HG02884 (cell line): ENCODE measurements around the gene RENBP.

Source experiments
- ATAC-seq: cut with Tn5 transposase; IDR thresholded peaks from one replicate; pipeline ENCODE4 v1.9.1; 2021; ENCODE audit warnings: mild to moderate bottlenecking, moderate library complexity; ENCODE audit not compliant: unreplicated experiment

RENBP gene

GRCh38 chrX:153971450-153972367 is 27.3 kb upstream of the RENBP start, which contains the start of gene HCFC1:
TSS of gene HCFC1 (minus strand) at chrX:153971818. CDS start at chrX:153970840, 978 bp downstream.
- ATAC-seq = peak; percentile 40

- no peak for ATAC-seq
Measured at GRCh38 chrX:153971124-153971449, 26.6 kb upstream of the RENBP start.

- ATAC-seq = no peak
Measured at GRCh38 chrX:153970357-153971123, 26.1 kb upstream of the RENBP start.

- ATAC-seq = no peak
Measured at GRCh38 chrX:153969904-153970356, 25.5 kb upstream of the RENBP start.

- no peak for ATAC-seq
Measured at GRCh38 chrX:153969125-153969903, 24.9 kb upstream of the RENBP start.

GRCh38 chrX:153968754-153969124 is 24.3 kb upstream of the RENBP start:
- ATAC-seq = no peak

GRCh38 chrX:153968255-153968654 is 23.8 kb upstream of the RENBP start:
- no peak for ATAC-seq

GRCh38 chrX:153967536-153968224 is 23.2 kb upstream of the RENBP start:
- no peak for ATAC-seq

- no peak for ATAC-seq
Measured at GRCh38 chrX:153966841-153967535, 22.5 kb upstream of the RENBP start.

GRCh38 chrX:153966283-153966688 is 21.8 kb upstream of the RENBP start:
- ATAC-seq = no peak

GRCh38 chrX:153965406-153965805 is 21.0 kb upstream of the RENBP start:
- ATAC-seq = no peak

GRCh38 chrX:153964105-153964504 is 19.7 kb upstream of the RENBP start:
- ATAC-seq = no peak

- no peak for ATAC-seq
Measured at GRCh38 chrX:153963546-153963945, 19.1 kb upstream of the RENBP start.

- no peak for ATAC-seq
Measured at GRCh38 chrX:153961292-153961691, 16.8 kb upstream of the RENBP start.

- no peak for ATAC-seq
Measured at GRCh38 chrX:153960786-153961185, 16.3 kb upstream of the RENBP start.

GRCh38 chrX:153960077-153960476 is 15.6 kb upstream of the RENBP start:
- no peak for ATAC-seq

- ATAC-seq = no peak
Measured at GRCh38 chrX:153959649-153960048, 15.2 kb upstream of the RENBP start.

GRCh38 chrX:153958605-153959004 is 14.2 kb upstream of the RENBP start:
- ATAC-seq = no peak

- ATAC-seq = no peak
Measured at GRCh38 chrX:153957224-153957623, 12.8 kb upstream of the RENBP start.
